NCI-H1436 treated with DMSO at 0.1 percent for 48 hours (cell line): Measurements from ENCODE around the gene ANXA2R.
"Not testable (repeated sequence)": the region's sequence is repeated elsewhere in the genome, so short reads cannot be mapped to it uniquely, and the experiment has no call there.

Experiments
- DNase-seq: peaks from one replicate; lab custom pipeline; 2025; lab: John Stamatoyannopoulos, UW

ANXA2R gene

DNA sequence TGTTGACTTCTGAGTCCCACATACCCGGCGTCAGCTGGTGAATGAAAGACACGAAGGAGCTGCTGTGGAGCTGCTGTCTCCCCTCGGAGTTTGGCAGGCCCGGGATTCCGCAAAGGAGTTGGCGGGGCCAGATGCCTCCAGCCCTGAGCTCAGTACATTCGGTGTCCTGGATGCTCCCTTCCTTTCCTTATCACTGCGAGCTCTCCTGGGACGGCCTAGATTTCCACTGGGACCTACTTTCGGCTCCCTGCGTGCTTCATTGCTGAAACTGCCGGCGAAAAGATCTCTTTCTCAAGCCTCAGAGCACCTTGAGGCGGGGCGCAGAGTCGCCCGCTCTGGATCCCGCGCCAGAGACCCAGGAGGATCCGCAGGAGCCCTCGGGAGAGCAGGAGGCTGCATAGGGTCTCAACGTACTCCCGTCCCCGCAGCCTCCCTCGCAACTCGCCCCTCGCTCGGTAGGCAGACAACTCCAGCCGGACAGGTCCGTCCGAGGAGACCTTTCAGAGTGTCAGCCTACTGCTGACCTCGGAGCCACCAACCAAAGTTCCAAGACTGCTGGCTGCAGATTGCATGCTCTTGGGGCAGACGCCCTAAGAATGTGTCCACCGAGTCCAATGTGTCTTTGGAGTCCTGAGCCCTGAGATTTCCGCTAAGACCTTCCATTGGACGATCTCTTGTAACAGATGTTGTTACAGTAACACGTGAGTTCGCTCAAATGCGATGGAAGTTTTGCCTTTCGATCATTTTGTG lies 6.1 kb downstream of the ANXA2R start:
- no peak for DNase-seq

DNA sequence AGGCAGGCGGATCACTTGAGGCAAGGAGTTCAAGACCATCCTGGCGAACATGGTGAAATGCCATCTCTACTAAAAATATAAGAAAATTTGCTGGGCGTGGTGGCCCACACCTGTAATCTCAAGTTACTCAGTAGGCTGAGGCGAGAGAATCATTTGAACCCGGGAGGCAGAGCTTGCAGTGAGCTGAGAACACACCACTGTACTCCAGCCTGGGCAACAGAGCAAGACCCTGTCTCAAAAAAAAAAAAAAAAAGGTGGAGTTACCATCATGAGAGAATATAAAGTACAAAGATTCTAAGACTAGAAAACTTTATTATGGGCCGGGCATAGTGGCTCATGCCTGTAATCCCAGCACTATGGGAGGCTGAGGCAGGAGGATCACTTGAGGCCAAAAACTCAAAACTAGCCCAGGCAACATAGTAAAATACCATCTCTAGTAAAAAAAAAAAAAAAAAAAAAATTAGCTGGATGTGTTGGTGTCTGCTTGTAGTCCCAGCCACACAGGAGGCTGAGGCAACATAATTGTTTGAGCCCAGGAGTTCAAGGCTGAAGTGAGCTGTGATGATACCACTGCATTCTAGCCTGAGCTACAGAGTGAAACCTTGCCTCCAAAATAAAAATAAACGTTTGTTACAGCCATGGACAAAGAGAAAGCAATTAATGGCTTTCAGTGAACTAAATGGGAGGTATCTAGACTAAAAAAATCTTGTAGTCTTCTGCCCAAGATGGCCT lies 12.9 kb downstream of the ANXA2R start:
- DNase-seq = no peak

DNA sequence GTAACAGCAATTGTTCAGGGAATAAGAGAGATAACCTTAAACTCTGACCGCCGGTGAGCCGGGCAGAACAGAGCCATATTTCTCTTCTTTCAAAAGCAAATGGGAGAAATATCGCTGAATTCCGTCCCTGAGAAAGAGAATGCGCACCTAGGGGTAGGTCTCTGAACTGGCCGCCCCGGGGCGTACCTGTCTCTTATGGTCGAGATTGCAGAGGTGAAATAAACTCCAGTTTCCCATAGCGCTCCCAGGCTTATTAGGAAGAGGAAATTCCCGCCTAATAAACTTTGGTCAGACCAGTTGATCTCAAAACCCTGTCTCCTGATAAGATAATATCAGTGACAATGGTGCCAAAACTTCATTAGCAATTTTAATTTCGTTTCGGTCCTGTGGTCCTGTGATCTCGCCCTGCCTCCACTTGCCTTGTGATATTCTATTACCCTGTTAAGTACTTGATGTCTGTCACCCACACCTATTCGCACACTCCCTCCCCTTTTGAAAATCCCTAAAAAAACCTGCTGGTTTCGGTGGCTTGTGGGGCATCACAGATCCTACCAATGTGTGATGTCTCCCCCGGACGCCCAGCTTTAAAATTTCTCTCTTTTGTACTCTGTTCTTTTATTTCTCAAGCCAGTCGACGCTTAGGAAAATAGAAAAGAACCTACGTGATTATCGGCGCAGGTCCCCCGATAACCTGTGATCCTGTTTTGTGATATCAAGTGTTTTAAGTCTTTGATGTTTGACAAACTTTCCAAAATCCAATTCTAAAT lies 14.8 kb downstream of the ANXA2R start:
- DNase-seq = not testable (repeated sequence)

DNA sequence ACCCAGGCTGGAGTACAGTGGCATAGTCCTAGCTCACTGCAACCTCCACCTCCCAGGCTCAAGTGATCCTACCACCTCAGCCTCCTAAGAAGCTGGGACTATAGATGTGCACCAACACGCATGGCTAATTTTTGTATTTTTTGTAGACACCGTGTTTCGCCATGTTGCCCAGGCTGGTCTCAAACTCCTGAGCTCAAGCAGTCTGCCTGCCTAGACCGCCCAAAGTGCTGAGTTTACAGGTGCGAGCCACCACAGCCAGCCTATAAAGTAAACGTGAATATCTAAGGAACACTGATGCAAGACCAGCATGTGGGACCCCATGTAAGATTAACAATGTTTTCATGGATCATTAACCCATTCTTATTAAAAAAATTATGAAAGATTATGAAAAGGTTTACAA lies 15.9 kb downstream of the ANXA2R start:
- DNase-seq = no peak

DNA sequence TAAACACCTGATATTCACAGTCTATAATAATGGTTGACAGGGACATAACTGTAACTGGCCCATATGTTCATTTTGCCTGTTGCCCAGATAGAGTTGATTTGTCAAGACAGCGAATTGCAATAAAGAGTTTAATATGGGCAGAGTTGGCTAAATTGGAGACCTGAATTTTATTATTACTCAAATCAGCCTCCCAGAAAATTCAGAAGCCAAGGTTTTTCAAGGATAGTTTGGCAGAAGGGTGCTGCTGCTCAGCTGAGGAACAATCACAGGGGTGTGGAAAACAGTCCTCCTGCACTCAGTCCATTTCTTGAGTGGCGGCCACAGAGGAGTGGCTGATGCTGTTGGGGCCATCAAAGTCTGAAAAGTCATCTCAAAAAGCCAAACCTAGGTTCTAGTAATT lies 19.0 kb downstream of the ANXA2R start:
- DNase-seq = no peak

DNA sequence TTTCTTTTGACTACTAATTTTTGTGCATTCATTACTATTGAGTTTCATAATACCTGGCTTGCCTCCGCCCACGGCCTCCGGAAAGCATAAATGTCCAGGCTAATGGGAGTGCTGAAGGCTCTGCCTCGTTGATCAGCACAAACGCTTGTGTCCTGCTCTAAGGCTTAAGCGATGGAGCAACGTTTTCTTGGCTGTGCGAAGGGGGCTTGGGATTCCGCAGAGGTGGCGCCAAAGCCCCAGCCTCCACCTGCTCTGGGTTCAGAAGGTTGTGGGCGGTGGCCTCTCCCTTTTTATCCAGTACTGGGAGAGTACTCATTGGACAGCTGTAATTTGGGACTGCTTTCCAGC lies 19.7 kb downstream of the ANXA2R start:
- DNase-seq = no peak

DNA sequence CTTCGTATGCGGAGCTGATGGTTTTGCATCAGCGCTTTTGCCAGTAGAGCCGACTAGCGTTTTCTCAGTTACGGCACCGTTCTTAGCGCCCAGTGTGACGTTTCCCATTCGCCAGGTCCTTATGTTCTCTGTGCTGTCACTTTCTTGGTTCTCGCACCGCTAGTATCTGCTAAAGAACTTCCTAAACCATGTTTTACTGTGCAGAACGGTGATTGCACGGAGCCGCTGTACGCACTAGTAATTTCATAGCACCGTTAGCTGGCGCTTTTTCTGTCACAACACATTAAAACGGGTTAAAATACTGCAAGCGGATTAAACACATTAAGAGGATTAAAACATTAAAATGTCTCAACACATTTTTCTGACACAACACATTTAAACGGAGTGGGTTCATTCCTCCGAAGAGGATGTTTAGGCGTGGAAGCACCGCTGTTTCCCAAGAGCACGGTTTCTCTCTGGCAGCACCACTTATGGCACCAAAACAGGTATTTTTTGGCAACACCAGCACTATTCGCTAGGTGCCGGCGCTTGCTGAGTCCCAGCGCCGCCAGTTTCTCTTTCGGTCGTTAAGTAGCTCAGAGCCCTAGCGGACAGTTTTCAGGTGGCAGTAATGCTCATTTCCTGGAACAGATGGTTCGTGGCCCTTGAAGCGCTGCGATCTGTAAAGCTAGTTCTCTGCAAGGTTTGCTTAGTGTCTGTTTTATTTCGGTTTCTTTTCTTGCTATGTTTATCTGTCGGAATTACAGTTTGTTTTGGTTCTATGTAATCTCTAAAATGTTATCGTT lies 20.3 kb downstream of the ANXA2R start:
- peak; percentile 29 for DNase-seq

DNA sequence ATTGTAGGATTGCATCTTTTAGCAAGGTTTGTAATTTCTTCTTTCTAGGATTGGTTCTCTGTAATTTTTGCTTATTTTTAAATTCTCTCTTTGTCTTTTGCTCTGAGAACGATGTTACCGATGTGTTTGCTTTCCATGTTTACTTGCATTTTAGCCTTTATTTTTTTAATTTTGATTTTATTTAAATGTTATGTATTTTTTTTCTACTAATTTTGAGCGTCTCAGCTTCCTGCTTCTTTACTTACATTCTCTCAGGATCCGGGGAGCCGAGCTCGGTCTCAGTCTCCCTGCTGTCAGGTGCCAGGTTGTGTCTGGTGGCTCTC lies 20.9 kb downstream of the ANXA2R start:
- no peak for DNase-seq

DNA sequence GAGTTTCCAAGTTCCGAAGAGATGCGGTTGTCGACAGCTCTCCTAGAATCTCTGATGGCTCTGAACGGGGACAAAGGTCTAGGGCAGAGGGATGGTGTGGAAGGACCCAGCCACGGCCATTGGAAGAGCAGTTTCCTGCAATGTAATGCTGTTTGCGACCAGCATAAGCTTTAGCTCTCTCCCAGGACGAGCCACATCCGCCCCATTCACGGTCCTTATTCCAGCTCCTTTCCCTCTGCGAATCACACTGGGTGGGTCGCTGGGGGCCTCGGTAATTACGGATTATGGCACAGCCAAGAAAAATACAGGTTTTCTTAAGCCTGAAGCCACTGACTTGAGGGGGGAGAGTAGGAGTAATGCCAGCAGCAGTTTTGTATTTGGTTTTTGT lies 22.7 kb downstream of the ANXA2R start:
- DNase-seq = no peak

DNA sequence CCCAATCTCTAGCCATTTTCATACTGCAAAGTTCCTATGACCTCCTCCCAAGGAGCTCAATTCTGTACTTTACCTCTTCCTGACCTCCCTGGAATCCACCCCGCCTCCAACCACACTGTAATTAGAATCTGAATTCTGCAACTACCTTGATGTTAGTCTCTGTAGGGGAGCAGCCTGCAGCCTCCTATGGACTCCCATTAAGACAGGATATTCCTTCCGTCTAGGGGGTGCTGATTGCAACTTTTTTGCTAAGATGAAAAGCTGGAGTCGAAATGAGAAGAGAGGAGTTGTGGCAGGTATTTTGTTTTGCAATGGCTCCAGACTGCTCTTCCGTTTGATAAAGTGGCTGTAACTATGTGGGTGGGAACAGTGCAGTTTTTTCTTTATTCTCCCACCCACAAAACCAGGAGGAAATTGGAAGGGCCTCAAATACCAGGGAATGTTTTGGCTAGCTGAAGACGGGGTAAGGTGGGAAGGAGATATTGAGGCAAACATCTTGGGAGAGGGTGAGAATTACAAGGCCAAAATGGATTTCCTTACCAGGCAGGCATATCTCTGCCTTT lies 23.8 kb downstream of the ANXA2R start:
- no peak for DNase-seq

DNA sequence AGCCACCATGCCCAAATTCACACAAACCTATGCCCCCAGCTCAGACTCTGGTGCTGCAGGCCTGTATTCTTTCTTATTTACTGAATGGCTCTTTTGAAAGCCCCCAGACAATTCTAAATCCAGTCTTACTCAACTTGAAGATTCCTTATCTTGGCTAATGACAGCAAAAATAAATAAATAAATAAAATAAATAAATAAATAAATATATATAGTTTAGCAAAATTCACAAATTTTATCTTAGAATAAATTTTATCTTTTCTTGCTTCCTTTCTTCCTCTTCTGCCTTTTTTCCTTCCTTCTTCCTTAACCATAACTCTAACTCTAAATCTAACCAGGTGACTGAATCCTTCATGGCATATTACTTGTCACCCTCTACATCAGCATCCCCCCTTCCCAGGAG lies 25.6 kb downstream of the ANXA2R start:
- DNase-seq = no peak

DNA sequence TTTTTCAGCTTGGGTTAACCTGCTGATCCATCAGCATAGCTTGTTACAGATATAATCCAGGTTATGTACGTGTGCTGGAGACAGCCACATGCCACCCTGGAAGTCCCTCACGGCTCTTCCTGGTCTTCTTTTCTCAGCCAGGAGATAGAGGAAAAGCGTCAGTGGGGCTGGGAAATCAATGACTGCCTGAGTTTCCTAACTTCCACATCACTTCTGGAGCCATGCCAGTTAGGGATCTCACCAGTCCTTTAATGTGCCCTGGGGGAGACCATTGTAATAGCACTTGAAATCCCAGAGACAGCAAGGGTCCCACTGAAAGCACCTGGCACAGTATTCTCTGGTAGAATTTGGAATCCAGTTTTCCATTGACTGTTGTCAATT lies 29.2 kb downstream of the ANXA2R start:
- no peak for DNase-seq

DNA sequence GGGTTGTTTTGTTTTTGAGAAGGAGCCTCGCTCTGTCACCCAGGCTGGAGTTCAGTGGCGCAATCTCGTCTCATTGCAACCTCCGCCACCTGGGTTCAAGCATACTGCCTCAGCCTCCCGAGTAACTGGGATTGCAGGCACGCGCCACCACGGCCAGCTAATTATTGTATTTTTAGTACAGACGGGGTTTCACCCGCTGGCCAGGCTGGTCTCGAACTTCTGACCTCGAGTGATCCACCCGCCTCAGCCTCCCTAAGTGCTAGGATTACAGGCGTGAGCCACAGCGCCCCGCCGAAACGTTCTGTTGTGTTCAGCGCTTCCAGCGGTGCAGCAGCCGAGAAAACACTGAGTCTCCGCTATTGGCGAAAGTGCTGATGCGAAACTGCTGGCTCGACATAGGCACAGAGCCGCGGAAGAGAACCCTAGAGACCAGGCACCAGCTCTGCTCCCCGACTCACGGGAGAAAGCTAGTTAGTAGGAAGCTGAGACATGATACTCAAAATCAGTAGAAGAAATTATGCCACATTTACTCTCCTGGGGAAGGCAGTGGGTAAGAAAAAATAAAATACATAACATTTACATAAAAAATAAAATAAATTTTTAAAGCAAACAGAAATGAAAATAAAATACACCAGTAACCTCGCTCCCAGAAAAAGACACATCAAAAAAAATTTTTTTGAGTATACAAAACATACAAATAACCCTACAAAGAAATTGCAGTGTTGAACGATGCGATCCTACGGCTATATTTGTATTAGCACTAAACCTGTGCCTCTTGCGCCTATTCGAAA lies 31.6 kb downstream of the ANXA2R start:
- DNase-seq = peak; percentile 77

DNA sequence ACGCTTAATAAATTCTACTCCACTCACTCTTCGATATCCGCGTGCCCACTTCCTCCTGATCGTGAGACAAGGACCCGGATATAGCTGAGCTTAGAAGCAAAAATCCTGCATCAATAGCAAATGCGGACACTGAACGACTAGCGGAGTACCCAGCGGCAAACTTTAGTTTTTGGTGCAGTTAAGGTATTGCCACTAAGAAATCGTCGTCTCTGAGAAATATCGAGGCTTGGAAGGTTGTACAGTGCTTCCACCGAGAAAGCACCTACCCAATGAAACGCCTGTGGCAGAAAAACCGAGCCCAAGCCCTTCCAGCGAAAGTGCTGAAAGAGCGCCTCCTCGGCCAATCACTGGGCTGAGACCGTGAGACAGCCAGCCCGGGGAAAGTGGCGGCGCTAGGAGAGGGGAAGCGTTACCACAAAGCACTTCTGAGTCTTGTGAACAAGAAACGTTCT lies 32.2 kb downstream of the ANXA2R start:
- no peak for DNase-seq

DNA sequence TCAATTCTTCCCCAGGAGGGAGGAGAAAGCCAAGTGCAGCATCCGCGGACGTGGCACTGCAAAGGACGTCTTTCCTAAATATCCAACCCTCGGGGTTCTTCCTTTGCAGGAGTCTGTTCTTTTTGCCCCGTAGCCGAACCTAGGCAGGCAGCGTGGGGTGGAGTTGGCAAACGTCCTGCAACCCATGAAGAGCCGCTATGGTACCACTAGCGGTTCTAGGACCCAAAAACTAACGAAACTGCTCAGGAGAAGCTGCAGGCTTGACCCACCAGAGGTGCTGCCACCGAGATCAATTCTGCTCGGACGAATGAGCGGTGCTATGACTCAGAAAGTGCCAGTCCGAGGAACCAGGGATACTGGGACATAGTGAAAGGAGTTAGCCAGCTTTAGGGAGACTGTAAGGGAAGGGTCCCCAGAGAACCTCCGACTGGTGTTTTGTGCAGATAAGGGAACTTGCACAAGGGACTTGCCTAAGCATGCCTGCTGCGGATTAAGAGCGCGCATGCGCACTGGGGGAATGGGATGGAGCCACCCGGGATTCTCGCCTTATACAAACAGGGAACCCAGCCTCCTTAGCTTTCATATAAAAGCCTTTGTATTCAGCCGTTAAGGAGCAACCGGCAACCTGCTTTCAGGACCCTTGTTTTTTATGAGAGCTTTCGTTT lies 32.7 kb downstream of the ANXA2R start:
- DNase-seq = peak; percentile 82

DNA sequence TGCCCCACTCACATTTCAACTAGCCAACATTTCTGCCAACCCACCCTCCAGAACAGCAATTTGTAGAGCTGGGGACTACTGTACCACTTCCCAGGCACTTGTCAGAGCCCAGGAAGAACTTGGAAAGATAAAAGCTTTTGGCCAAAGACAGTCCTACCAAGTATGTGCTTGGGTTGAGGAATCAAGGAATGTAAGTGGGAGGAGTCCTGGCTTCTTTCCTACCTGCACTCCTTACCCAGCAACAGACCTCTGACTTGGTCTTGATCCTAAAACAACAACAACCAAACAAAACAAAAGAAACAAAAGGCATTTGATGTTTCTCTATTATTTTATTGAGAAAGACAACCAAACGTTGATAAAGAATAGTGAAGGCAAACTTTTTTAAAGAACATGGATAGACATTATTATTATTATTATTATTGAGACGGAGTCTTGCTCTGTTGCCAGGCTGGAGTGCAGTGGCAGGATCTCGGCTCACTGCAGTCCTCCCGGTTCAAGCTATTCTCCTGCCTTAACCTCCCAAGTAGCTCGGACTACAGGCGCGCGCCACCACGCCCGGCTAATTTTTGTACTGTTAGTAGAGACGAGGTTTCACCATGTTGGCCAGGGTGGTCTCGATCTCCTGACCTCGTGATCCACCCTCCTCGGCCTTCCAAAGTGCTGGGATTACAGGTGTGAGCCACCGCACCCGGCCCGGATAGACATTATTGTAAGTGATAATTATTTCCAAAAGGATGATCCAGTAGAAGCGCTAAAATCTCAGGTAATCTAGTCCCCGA lies 33.5 kb downstream of the ANXA2R start:
- no peak for DNase-seq

DNA sequence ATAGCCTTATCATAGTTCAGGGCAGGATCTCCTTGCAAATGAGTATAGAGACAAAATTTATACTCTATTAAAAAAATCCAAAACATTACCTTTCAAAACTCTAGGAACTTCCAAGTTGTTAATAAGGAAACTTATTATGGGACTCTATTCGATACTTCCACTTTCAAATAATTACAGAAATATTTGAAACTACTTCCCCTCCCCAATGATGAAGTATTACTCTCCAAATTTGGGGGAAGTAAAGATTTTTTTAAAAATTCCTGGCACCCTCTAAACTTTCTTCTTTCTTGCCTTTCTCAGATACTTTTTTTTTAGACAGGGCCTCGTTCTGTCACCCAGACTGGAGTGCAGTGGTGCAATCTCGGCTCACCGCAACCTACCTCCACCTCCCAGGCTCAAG lies 35.1 kb downstream of the ANXA2R start:
- DNase-seq = no peak

DNA sequence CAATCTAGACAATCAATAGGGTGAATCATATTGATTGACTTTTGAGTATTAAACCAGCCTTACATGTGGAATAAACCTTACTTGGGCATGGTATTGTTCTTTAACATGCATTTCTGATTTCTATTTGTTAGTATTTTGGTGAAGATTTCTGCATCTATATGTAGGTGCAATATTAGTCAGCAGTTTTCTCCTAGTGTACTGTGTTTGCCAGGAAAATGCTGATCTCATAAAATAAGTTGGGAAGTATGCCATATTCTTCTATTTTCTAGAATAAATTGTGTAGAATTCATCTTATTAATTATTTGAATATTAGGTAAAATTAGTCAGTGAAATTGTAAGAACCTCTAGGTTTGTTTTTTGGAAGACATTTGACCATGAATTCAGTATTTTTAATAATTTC lies 38.4 kb downstream of the ANXA2R start:
- no peak for DNase-seq

DNA sequence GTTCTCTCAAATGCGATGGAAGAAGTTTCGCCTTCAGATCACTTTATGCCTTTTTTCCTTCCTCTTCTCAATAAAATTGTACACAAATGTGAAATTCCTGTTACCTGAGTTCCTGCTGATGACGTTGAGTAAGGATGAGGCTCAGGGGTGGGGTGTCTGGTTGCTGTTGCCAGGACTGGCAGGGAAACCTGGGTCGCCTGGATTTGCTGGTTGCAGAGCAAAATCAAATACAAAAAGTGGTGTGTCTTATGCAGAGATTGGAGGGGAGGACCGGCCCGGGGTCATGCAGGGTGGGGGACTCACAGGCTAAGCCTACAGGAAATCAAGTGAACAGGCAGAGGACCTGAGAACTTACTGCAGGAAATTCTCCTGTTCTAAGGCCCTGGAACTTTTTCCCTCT lies 39.2 kb downstream of the ANXA2R start:
- no peak for DNase-seq
